Kidney epithelial cell (primary cell): ENCODE data around the gene USP12. TPM values are rescaled to one million over a fixed set of nuclear protein-coding genes. Genes with fewer than 3 reads are reported as not detected.
"Not testable (repeated sequence)": the region's sequence is repeated elsewhere in the genome, so short reads cannot be mapped to it uniquely, and the experiment has no call there.

Experiments used
- DNase-seq: peaks from one replicate; pipeline ENCODE4 v3.0.0-alpha.2; 2010; ENCODE audit warnings: low read depth
- H3K27me3 ChIP-seq: 2 replicates; pipeline ENCODE4 v1.6.0; 2011; ENCODE audit warnings: low read length; ENCODE audit not compliant: control insufficient read depth, insufficient read depth
- H3K36me3 ChIP-seq: 2 replicates; pipeline ENCODE4 v1.5.1; 2011; ENCODE audit warnings: low read length; ENCODE audit not compliant: control insufficient read depth, insufficient read depth
- H3K4me3 ChIP-seq: 2 replicates; pipeline ENCODE4 v1.5.1; 2011; ENCODE audit warnings: low read depth, mild to moderate bottlenecking, control low read depth, low read length
- total RNA-seq: library from RNA; depleted of rRNA; stranded (reverse); fragments of >200 nt; gene quantifications from 2 replicates; pipeline ENCODE4 v1.2.3, GENCODE V29; 2015
- TF ChIP-seq, protein P1 (sequence below): IDR thresholded peaks from 2 replicates; pipeline ENCODE4 v1.5.1; 2011; ENCODE audit warnings: mild to moderate bottlenecking, moderate library complexity, low read length, control low read depth, inconsistent platforms; ENCODE audit not compliant: insufficient read depth, poor library complexity, severe bottlenecking

Gene USP12
- total RNA-seq, 1 donor from 2014 or later: 13.8 TPM

DNA sequence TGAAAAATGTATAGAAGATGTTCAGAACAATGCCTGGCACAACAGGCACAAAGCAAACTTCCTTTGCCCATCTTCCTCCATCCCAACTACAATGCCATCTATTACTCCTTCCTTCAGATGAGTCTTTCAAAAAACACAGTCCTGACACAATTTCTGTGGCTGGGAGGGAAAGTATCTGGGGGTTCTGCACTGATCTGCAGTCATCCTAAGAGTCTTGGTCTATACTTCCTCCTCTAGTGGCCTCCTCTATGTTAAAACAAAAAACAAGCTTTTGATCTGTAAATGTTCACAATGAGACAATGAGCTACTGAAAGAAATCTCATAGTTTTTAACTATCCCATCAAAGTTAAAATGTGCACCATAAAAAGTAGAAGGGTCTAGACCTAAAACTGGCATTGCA lies 44.8 kb downstream of the USP12 start:
- H3K4me3 ChIP-seq: no peak overlapping the region
- TF ChIP-seq, protein P1, sequence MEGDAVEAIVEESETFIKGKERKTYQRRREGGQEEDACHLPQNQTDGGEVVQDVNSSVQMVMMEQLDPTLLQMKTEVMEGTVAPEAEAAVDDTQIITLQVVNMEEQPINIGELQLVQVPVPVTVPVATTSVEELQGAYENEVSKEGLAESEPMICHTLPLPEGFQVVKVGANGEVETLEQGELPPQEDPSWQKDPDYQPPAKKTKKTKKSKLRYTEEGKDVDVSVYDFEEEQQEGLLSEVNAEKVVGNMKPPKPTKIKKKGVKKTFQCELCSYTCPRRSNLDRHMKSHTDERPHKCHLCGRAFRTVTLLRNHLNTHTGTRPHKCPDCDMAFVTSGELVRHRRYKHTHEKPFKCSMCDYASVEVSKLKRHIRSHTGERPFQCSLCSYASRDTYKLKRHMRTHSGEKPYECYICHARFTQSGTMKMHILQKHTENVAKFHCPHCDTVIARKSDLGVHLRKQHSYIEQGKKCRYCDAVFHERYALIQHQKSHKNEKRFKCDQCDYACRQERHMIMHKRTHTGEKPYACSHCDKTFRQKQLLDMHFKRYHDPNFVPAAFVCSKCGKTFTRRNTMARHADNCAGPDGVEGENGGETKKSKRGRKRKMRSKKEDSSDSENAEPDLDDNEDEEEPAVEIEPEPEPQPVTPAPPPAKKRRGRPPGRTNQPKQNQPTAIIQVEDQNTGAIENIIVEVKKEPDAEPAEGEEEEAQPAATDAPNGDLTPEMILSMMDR: no peak

GRCh38 chr13:27125357-27126282 lies 46.0 kb downstream of the USP12 start:
- no peaks in the 10 kb centered on the region for H3K27me3 ChIP-seq
- H3K36me3 ChIP-seq: peaks cover 1% of the 10 kb centered on the region
- DNase-seq: no peak
- TF ChIP-seq, protein P1: no peak
- H3K4me3 ChIP-seq: no peak overlapping the region

More for the DNA sequence above, 44.8 kb downstream of the USP12 start:
- Histone ChIP-seq H3K27me3 (no peaks in the 10 kb centered on the region), H3K36me3 (peaks cover 1% of the 10 kb centered on the region)
- DNase-seq: no peak

DNA sequence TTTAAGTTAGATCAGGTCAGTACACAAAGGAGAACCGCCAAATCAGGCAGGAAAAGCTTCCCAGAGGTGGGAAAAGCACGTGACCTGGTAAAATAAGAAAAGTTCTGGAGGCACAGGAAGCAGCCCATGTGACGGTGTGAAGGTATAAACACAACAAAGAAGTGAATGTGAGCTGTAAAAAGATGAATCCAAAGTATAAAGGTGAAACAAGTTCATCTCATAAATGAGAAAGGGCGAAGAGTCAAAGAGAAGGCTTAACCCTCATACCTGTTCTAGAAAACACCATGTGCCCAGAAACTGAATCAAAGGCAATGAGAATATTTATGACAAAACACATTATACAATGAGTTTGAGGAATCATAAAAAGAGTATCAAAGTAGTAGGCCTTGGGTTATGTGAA lies 47.0 kb downstream of the USP12 start:
- TF ChIP-seq, protein P1: no peak
- no peak overlapping the region for H3K4me3 ChIP-seq
- H3K36me3 ChIP-seq: peaks cover 1% of the 10 kb centered on the region
- no peaks in the 10 kb centered on the region for H3K27me3 ChIP-seq
- no peak for DNase-seq

DNA sequence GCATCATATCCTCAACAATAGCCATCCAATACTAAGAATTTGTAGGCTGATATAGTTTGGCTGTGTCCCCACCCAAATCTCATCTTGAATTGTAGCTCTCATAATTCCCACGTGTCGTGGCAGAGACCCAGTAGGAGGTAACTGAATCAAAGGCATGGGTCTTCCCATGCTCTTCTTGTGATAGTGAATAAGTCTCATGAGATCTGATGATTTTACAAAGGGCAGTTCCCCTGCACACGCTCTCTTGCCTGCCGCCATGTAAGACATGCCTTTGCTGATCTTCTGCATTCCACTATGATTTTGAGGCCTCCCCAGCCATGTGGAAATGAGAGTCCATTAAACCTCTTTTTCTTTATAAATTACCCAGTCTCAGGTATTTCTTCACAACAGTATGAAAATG lies 48.2 kb downstream of the USP12 start:
- H3K36me3 ChIP-seq, DNase-seq, H3K27me3 ChIP-seq, H3K4me3 ChIP-seq: not testable (repeated sequence)

GRCh38 chr13:27122036-27122435 lies 49.6 kb downstream of the USP12 start:
- Histone ChIP-seq H3K4me3 (no peak overlapping the region), H3K27me3 (no peaks in the 10 kb centered on the region), H3K36me3 (peaks cover 1% of the 10 kb centered on the region)
- DNase-seq: no peak
- TF ChIP-seq, protein P1: no peak

GRCh38 chr13:27120811-27121210 lies 50.8 kb downstream of the USP12 start:
- Histone ChIP-seq H3K27me3 (no peaks in the 10 kb centered on the region), H3K4me3 (no peak overlapping the region), H3K36me3 (peaks cover 1% of the 10 kb centered on the region)
- TF ChIP-seq, protein P1: no peak
- DNase-seq: no peak
